Fibroblast of upper back skin (primary cell): ENCODE measurements around the gene AUTS2.

Source experiments
- DNase-seq: peaks from one replicate; pipeline ENCODE4 v3.0.0-alpha.2; 2013

Gene AUTS2

DNA sequence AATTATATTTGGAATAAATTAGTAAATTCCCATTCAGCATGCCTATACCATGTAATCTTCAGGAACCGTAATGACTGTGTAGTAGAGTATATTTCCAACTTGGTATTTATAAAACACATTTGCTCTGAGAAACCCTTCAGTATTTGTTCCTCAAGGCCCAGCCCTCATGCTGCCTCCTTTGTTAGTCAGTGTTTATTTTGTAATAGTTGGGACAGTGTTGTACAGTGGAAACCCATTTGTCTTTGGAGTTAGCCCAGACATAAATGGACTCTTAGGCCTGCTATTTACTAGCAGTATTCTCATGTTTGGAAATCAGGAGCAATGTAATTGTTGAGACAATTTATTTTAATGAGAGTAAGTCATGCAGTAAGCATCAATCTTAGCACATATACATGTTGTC, 686.9 kb downstream of the AUTS2 start:
- DNase-seq = no peak

DNA sequence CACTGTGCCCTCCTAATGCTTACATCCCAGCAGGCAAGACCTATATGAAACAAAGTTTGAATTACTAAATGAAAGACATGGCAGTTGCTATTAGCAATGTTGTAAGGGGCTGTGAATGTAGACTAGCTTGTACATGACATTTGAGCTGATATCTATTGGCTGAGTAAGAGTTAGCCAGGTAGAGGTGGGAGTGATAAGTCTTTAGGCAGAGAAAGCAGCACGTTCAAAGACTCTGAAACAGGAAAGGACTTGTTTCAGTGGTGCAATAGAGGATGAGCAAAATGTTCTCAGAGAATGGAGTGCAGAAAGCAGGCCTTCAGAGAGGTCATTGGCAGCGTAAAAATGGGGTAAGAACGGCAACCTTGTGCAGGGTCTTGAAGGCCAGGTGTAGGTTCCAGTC, 687.6 kb downstream of the AUTS2 start:
- no peak for DNase-seq

DNA sequence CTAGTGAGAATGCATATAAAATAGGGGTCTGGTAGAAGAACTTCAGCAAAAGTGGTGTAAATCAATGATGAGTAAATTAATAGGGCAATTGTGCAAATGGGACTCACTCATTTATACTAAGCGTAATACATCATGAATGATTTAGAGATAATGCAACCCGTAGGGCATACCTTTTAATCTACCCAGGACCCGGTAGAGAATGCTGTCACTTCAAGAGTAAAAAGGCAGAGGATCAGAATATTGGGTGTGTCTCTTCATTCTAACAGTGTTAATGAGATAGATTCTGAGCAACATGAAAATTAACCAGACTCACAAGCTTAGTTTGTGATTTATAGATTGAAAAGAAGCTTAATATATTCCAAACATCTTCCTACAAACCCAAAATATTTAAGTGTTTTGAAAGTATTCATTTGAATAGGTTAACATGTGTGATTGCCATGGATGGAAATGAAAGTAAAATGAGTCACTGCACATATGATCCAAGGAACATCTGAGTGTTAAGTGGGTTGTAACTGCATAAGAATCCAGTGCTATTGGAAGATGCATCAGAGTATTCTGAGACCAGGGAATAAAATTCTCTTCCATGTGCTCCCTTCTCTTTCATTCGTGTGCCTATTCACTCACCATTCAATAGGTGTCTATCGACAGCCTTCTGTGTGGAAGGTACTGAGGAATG, 690.6 kb downstream of the AUTS2 start:
- peak; percentile 73 for DNase-seq

DNA sequence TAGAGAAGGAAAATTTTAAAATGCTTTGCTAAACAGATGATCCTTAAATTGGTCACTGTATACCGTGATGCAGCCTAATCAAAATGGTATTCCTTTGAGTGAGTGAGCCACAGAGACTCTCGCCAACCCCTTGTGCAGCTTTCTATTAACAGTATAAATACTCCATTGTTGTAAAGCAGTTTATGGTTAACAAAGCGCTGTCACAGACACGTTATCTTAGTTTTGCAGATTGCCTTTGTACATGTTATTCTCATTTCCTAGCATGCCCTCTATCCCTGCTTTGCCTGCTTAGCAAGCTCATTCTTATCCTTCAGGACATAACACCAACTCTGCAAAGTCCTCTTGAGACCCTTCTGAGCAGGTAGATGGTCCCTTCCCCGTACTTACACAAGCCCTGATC, 694.4 kb downstream of the AUTS2 start:
- no peak for DNase-seq

DNA sequence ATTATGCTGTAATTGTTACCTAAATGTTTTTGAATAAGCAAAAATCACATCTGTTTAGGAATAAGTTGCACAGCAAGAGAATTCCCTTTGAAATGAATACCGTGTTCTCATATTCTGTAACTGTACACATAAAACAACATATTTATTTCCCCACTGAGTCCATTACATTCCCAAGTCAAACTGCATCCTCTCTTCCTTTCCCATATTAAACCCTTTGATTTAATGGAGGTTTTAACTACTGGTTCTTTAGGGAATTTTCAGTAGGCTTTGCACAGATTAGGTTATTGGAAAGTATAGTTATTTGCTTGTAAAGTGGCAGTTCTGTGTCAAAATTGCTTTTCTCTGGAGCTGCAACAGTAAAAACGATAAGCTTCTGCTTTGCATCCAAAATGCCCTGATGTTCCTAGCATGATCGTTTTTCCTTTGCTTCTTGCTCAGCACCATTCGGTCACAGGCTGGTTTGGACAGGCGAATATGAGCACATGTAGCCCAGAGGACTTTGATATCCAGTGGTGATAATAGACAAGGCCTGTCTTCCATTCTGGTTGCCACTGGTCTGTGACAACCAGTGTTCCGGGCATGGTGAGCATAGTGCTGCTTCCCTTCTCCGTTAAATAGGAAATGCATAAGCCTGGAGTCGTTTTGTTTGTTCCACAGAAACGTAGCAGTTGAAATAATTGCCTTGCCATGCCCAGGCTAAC, 696.1 kb downstream of the AUTS2 start:
- no peak for DNase-seq

DNA sequence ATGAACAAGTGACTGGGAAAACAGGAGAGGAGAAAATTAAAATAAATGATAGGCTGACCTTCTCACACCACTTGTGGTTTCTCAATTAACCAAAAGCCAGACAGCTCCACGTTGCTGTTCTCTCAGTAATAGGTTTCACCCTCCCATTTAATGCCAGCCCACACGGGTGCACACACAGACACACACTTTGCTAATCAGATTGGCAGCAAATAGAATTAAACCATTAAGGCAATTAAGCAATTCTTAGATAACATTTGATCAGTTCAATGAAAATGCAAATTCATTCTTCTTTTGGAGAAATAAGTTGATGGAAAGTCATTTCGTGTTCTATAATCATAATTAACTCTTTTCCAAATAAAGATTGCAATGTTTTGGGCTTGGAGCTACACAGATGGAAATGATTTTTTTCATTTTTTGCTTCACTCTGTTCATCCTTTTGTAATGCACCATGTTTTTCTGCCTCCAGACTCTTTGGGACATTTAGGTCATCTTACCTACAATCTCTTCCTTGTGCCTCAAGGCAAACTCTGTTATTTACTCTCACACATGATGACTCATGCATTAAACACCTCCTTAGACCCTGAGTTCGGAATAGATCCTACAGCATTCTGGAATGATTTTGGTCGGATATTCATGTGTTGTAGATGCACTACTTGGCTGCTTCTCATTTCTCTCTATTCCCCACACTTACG, 700.7 kb downstream of the AUTS2 start:
- DNase-seq = no peak

DNA sequence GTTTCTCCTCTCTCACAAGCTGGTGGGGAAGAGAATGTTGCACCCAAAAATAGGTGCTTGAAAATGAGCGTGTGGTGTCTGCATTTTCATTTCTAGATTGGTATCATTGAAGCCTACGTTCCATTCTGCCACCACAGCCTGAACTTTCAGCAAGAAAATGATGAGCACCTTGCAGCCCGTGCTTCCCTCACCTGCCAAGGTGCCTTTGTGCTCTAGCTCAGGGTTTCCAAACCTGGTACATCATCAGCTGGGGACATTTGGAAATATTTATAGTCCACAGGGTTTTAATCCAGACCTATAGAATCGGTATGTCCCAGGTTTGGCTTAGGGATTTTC, 701.2 kb downstream of the AUTS2 start:
- DNase-seq = no peak

DNA sequence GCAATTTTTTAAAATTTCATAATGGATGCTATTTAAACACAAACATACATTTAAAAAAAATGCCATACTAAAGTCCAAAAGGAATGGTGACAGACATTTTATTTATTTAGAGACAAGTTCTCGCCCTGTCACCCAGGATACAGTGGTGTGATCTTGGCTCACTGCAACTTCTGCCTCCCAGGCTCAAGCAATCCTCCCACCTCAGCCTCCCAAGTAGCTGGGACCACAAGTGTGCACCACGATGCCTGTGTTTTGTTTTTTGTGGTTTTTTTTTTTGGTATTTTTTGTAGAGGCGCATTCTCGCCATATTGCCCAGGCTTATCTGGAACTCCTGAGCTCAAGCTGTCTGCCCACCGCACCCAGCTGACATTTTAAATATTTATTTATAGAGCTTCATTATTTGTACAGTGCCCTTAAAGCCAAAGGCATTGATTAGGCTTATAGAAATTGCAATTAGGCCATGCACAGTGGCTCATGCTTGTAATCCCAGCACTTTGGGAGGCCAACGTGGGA, 703.5 kb downstream of the AUTS2 start:
- no peak for DNase-seq

DNA sequence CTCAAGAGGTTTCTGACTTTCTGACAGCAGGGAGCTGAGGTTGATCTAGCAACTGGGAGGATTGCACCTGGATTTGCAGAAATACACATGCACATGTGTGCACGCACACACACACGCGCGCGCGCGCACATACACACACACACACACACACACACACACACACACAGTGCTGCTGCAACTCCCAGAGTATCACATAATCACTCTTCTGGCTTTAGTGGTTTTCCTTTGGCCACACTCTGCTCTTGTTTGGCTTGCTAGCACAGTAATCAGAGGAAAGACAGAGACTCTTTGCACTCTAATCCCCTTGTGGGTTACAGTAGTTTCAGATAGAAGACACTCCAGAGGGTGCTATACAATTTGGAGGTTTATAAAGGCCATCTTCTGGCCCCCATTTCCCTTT, 705.0 kb downstream of the AUTS2 start:
- DNase-seq = no peak

DNA sequence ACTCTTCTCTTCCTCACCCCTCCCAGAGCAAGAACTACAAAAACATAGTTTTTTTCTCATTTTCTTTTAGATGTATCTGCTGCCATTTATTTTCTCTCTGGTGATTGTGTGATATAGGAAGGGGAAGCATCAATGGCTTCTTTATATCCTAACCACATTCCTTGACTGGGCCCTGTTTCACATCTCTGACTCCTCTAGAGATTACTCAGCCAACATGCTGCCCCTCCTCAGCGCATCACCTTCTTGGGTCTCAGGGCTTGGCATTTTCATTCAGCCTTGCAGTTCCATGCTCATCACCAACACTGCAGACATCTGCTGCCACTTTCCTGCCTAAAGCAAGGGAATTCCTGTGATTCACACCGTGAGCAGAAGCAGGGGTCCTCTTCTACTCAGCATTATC, 705.5 kb downstream of the AUTS2 start:
- DNase-seq = peak; percentile 10

DNA sequence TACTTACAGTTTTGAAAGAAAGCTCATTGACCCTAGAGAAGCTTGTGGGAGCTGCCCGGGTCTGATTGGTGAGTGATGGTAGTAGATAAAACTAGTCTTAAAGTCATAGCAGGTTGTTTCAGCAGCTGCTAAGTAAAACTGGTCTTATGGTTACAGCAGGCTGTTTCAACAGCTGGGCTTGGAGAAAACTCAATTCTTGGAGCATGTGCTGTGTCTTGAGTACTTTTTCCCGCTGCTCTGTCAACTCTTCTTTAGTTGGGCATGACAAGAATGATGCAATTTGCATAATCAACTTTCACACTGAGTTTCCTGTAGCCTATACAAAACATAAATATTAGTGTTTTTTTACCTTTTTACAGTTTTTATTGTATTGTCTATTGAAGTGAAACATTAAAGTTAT, 707.9 kb downstream of the AUTS2 start:
- no peak for DNase-seq

DNA sequence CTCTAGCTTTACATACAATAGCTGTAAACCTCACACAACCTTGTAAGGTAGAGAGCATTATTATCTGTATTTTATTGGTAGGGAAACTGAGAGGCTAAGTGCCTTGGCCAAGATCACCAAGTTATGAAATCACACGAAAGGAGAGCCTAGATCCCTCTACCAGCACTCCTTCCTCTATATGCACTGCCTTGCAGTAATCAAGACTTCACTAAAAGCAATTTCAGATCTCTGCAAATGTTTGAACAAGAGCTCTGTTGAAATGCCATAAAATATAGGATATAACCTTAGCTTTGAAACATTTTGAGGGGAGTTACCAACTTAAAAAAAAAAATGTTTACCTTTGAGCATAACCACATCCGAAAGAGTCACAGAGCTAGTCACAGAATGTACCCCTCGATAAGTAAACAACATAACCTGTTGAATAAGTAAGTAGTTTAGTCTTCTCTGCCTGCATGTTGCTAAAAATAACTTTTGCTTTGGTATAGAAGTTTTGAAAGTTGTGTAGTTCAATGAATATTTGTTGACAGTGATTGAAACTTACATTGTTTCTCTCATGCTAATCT, 709.4 kb downstream of the AUTS2 start:
- no peak for DNase-seq

DNA sequence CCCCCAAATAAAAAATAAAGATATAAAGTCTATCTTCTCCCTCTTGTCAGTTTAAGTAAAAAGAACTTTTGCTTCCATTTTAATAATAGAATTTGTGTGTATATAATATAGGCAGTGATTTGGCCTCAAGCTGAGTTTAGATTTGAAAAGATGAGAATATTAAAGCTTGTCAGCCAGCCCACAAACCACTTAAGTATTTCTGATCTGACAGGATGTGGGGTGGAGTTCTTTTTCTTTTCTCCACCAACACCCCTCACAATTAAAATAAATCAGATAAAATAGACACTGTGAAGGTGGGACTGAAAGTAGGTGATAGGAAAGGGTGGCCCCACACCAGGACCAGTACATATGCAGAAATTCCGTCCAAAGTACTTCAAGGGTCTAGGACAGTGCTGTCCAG, 714.1 kb downstream of the AUTS2 start:
- no peak for DNase-seq

DNA sequence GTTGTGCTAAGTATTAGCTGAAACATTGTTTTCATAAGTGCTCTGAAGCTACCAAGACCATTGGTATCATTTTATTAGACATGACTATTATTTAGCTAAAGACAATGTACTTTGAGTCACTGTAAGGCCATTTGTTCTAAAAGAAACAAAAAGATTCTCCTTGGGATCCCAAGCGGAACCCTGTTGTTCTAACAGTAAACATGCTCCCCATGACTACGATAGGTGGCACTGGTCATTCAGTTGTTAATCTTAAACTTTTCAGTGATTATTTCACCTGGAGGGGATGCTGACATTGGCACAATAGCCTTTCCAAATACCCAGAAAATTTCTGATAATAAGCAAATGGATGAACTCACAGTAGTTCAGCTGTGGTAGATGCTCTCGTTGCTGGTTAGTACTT, 715.0 kb downstream of the AUTS2 start:
- DNase-seq = no peak

DNA sequence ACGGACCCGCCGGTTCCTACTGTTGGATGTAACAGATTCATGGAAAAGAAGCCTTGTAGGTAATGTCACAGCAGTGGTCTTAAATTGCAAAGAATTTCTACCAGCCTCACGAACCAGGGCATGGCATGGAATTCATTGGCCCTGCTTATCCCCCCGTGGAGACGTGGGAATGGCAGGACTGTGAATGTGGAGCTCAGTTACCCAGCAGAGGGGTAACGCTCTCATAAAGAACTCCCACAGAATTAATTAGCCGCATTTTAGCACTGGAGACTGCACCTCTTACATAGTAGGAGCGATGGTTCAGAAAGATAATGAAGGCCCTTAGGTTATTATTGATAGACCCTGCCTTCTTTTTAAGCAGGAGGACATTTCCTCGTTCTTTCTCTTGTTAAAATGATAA, 715.4 kb downstream of the AUTS2 start:
- DNase-seq = no peak

DNA sequence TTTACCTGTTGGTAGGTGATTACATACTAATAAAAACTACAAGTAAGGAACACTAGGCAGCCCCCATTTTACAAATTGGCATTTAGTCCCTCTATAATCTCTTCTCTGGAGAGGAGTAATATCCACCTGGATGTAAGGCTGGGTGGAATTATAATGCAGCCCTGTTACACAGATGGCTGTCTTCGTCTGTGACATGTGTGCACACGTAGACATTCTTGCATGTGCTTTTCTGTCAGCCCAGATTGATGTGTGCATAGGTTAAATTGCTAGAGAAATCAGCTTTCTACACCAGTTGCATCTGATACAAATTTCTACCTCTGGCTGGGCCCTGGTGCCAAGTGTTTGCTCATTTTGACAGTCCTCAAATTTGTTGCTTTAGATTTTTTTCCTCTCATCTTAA, 715.9 kb downstream of the AUTS2 start:
- DNase-seq = no peak

DNA sequence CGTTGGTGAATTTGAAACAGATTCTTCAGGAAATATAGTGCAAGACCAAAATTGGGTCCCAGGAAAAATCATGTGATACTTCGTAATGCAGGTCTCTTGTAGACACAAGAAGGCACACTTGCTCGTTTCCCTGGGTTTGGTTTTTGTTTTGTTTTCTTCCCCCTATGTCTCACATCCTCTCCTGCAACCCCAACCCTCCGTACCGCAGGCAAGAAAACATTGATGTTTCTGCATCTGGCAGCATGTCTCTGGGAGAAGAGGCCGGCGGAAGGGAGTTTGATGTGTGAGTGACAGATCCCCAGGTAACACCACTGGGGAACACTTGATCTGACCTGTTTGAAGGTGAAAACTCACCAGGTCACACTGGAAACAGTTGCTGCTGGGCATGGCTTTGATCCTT, 718.5 kb downstream of the AUTS2 start:
- DNase-seq = no peak

DNA sequence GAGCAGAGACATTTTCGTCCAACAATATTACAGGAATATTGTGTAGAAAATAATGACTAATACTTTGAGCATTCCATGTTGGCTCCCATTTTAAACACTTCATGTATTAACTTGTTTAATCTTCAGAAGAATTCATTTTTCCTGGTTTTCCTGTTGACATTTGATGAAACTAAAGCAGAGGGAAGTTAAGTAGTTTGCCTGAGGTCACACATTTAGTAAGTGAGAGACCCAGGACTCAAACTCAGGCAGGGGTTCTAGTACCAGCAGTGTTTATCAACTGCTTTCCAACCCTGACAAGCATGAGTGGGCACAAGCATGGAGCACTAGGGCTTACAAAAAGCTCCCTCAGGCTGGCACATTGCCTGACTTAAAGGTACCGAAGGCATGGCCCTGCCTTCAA, 719.1 kb downstream of the AUTS2 start:
- peak; percentile 45 for DNase-seq

DNA sequence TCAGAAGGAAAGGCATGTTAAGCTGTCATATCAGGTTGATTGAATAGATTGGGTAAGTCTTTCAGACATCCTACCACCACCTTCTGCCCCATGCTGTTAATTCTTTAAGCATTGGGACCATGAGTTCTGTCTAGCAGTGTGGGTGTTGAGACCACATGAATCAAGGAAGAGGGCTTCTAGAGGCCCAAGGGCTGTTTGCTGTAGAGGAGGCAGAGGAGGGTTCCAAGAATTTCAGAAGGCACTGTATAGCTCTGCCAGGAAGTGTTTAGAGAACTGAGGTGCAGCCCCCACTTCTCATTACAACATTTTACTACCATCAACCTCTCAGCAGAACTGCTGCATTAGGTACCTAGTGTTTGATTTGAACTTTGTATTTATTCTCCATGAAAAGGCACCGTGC, 720.2 kb downstream of the AUTS2 start:
- DNase-seq = no peak

DNA sequence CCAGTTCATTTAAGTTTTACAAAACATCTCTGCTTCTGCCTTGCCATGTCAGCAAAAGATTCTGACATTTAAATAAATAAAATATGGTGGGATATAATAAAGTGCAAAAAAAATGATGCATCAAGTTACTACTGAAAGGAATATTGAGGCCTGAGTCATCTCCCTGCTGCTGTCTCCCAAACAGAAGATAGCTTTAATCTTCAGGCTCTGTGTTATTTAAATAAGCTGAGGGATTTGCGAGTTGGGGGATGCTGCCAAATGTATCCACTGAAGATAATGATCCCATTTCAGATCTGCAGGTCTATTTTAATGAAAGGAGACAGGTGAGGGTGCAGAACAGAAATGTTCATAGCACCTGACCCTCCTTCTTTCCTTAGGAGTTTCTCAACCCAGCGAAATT, 720.8 kb downstream of the AUTS2 start:
- peak; percentile 14 for DNase-seq

DNA sequence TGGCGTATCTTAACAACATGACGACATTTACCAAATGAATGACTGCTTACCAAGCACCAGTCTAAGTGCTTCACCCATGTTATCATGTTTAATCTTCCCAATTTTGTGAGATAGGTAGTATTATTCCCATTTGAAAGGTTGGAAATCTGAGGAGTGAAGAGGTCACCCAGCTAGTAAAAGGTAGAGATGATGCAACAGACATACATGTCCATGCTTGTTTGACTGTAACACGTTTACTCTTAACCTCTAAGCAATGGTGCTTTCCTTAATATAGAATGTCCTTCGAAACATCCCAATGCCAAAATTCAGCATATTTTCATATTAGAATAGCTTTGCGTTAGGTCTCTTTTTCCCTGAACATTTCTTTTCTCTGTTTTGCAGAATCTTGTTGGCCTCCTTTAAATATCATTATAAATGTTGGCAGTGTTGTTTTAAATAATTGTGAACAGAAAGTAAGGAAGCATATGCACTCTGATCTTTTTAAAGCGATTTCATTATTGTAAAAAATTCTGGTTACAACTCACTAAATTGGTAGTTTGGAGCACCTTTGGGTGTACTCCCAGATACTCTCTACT, 722.8 kb downstream of the AUTS2 start:
- no peak for DNase-seq

DNA sequence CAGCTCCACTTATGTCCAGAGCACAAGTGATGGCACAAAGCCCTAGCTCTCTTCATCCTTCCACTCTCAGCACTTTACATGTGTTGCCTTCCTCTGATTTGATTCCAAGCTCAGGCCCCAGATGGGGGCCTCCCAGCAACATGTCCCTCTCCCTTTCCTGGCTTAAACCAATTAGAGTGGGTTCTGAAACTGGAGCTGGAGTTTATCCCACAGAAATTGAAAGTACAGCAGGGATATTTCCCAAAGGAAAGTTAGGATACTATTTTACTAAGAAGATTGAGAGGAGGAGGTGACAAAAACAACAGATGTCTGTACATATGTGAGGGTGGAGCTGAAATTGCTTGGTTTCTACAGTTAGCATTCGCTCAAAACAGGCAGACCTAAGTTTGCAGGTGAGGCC, 724.6 kb downstream of the AUTS2 start:
- no peak for DNase-seq

DNA sequence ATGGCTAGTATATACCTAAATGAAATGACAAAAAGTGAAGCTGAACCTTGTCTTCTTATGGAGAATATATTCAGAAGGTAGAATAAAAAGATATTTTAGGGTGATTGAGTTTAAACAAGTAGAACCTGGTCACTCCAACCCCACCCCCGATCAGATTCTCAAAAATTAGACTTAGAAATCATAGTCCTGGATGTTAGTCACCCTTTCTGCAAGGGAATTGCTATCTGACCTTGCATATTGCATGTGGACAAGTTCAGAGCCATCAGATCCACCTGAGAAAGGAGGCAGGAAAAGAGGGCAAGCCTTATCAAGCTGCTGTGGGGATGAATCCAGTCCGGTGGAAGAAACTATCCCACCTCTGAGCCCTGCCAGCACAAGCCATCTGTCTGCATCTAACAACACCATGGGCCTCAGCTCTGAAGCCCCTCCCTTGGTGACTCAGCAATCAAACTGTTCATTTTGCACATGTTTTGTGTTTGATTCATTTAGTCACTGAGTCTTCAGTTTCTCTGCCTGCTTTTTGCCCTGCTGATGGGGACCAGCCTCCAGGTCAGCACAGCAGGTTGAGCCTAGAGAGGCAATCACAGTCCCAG, 727.3 kb downstream of the AUTS2 start:
- peak; percentile 89 for DNase-seq
